ENCODE data around the gene UGGT1.

The UGGT1 gene, protein sequence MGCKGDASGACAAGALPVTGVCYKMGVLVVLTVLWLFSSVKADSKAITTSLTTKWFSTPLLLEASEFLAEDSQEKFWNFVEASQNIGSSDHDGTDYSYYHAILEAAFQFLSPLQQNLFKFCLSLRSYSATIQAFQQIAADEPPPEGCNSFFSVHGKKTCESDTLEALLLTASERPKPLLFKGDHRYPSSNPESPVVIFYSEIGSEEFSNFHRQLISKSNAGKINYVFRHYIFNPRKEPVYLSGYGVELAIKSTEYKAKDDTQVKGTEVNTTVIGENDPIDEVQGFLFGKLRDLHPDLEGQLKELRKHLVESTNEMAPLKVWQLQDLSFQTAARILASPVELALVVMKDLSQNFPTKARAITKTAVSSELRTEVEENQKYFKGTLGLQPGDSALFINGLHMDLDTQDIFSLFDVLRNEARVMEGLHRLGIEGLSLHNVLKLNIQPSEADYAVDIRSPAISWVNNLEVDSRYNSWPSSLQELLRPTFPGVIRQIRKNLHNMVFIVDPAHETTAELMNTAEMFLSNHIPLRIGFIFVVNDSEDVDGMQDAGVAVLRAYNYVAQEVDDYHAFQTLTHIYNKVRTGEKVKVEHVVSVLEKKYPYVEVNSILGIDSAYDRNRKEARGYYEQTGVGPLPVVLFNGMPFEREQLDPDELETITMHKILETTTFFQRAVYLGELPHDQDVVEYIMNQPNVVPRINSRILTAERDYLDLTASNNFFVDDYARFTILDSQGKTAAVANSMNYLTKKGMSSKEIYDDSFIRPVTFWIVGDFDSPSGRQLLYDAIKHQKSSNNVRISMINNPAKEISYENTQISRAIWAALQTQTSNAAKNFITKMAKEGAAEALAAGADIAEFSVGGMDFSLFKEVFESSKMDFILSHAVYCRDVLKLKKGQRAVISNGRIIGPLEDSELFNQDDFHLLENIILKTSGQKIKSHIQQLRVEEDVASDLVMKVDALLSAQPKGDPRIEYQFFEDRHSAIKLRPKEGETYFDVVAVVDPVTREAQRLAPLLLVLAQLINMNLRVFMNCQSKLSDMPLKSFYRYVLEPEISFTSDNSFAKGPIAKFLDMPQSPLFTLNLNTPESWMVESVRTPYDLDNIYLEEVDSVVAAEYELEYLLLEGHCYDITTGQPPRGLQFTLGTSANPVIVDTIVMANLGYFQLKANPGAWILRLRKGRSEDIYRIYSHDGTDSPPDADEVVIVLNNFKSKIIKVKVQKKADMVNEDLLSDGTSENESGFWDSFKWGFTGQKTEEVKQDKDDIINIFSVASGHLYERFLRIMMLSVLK (N-terminal part only)

DNA sequence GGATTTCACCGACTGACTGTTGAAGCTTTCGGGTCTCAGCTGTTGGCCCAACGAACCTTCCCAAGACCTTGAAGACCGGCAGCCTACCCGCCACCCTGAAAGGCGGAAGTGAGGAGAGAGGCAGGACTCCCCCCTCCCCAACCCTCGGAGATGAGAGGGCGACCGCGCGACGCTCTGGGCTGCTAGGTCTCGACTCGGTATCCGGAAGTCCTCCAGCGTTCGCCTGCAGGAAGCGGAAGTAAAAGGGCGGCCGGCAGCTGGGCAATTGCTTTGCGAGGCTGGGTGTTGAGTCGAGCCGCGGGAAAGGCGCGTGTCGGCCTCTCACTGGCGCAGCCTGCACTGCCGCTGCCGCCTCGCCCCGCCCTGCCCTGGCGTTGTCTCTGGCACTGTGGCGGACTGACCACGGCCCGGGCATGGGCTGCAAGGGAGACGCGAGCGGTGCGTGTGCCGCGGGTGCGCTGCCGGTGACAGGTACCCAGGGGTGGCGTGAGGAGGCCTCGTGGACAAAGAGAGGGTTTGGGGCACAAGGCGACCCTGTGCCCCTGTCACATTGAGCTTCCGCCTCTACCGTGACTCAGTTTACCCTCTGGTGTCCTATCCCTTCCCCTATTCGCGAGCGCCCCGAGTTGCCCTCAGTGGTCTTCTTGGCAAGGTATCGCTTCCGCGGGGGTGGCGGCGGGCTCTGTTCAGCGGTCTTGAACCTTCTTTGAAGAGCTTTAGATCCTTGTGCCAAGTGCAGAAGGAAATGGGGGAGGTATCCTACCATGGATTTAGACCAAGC lies at the start of gene UGGT1:
TSS of gene UGGT1 (plus strand) at position 256 of the 781 bp plus-strand sequence. CDS start at position 414, 158 bp downstream.
- DNase-seq (ENCODE audit: low read depth) = peak; percentile 98

DNA sequence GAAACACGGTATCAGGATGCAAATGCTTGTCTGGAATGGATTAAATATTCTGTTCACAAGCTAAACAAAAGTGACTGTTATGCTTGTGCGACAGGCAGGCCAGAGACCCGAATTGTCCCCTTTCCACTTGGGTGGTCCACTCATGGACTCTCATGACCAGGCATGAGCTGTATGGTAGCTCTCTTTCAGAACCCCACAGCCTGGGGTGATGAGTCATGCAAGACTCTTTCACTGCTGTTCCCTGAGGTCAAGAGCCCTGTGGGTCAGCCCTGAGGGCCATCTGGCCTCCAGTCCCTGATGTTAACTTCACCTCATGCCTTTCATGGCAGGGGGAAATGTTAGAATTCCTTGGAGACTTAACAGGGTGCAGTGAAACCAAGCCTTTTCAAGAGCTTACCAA lies 49.4 kb upstream of the UGGT1 start:
- no peak for DNase-seq (ENCODE audit: low read depth)

DNA sequence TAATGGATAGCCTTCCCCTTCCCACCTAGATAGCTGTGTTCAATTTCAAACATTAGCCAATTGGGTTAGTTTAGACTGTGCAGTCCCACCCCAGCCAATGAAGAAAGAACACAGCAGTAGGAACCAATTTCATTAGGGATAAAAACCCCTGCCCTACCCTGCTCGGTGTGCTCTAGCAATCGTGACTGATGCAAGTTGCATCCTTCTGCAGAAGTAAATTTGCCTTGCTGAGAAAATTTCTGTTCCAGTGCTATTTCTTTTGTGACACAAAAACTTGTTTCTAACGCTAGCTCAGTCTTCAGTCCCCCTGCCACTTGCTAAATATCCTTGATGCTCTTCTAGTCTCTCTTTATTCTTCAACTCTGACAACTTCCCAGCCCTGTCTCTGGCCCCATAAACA lies 48.0 kb upstream of the UGGT1 start:
- DNase-seq (ENCODE audit: low read depth) = no peak

DNA sequence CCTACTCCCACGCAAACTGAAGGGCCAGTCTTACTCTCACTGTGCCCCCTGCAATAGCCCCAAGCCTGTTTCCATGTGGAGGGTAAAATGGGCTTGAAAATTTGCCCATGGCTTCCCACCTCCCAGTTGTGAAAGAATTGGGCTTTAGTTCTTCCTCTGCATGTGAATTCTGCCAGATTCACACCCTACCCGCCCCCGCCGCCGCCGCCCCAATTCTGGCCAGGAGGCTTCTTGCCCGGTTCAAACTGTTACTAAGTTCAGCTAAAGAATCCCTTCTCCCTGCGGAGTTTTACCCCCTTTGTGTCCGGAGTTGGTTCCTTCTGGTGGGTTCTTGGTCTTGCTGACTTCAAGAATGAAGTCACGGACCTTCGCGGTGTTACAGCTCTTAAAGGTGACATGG lies 37.7 kb upstream of the UGGT1 start:
- DNase-seq (ENCODE audit: low read depth) = no peak

DNA sequence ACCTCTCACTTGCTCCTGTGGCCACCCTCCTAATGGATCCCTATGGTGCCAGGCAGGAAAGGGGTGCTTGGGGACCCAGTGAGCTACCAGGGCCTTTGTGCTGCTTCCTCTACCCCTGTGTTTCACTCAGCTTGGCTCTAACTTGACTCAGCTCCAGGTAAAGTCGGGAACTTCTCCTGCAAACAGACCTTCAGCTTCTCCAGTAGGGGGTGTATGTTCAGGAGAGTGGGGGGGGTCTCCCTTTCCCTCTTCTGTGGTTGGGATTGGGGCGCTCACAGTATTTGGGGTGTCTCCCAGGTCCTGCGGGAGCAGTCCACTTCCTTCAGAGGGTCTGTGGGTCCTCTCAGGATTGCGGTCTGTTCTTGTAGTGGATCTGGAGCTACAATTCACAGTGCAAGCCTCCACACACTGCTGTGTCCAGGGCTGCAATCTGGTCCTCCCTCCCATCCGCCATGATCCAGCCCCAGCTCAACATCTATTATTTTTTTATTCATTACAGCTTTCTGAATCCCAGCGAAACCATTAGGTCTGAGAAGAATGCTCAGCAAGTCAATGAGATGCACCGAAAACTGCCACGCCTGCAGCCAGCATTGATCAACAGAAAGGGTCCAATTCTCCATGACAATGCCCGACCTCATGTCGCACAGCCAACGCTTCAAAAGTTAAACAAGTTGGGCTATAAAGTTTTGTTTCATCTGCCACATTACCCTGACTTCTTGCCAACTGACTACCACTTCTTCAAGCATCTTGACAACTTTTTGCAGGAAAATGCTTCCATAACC lies 36.7 kb upstream of the UGGT1 start:
- DNase-seq (ENCODE audit: low read depth) = no peak

DNA sequence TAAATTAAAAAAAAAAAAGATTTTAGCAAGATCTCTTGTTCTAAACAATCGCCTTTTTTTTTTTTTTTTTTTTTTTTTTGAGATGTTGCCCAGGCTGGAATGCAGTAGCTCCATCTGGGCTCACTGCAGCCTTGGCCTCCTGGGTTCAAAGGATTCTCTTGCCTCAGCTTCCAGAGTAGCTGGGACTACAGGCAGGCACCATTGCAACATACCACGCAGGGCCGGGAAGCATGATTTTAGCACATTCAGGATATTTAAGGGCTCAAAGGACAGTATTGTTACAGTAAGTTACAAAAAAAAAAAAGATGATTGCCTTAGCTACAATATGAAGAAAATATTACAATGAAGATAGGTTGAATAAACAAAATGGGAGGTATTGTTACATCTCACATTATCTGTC lies 33.7 kb upstream of the UGGT1 start:
- DNase-seq (ENCODE audit: low read depth) = no peak

DNA sequence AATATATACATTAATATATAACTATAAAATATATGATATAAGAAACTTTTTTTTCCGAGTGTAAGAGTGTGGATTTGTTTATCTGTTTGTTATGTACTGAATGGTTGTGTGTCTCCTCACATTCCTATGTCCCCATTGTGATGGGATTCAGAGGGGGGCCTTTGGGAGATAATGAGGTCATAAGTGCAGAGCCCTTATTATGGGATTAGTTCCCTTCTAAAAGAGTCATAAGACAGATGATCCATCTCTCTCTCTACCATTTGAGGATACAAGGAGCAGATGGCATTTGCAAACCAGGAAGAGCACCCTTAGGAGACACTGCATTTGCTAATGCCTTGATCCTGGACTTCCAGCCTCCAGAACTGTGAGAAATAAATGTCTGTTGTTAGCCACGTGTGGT lies 32.9 kb upstream of the UGGT1 start:
- DNase-seq (ENCODE audit: low read depth) = no peak

DNA sequence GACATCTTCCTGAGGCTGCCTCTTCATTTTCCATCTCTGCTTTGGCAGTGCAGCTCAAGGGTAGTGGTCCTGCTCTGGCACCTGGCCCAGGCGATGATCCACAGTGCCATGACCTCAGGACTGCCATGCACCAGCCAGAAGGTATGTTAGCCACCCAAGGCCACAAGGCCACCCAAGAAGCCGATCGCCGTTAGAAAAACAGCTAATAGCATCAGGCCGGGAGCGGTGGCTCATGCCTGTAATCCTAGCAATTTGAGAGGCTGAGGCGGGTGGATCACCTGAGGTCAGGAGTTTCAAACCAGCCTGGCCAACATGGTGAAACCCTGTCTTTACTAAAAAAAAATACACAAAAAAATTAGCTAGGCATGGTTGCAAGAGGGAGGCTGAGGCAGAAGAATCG lies 28.4 kb upstream of the UGGT1 start:
- DNase-seq (ENCODE audit: low read depth) = no peak

DNA sequence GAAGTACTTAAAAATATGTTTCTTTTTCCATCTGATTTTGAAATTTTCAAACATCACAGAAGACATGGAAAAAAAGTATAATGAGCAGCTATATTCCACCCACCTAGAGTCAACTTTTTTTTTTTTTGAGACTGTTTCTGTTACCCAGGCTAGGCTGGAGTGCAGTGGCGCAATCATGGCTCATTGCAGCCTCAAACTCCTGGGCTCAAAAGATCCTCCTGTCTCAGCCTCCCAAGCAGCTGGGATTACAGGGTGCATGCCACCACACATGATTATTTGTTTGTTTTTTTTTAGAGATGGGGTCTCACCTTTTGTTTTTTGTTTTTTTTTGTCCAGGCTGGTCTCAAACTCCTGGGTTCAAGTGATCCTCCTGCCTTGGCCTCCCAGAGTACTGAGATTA lies 26.6 kb upstream of the UGGT1 start:
- DNase-seq (ENCODE audit: low read depth) = no peak

DNA sequence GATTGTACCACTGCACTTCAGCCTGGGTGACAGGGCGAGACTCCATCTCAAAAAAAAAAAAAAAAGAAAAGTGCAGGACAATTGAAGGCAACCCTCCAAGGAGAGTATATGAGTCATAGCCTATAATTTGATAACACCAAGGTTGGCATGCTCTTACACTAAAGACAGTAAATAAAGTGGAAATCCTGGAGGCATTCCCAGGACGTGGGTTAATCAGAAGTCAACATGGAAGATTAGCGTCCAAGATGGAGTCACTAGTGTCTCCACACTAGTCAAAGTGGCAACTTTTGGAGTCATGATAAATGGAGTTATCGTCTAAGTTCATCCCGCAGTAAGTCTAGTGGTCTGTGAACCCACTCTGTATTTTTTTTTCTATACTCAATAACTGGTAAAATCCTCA lies 21.2 kb upstream of the UGGT1 start:
- DNase-seq (ENCODE audit: low read depth) = peak; percentile 42

DNA sequence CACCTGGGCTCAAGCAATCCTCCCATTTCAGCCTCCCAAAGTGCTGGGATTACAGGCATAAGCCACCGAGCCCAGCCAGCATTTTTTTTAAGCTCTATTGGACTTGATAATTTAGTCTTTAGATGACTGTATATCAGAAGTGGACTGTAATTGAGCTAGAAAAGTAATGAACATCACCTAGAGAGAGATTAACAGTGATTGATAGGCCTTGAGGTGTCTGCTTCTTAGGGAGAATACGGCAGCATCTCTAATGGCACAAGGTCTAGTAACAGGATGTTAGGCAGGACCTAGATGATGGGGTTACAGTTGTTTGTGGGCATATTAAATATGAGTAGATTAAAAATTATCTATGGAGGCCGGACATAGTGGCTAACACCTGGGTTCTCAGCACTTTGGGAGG lies 17.7 kb upstream of the UGGT1 start:
- no peak for DNase-seq (ENCODE audit: low read depth)

DNA sequence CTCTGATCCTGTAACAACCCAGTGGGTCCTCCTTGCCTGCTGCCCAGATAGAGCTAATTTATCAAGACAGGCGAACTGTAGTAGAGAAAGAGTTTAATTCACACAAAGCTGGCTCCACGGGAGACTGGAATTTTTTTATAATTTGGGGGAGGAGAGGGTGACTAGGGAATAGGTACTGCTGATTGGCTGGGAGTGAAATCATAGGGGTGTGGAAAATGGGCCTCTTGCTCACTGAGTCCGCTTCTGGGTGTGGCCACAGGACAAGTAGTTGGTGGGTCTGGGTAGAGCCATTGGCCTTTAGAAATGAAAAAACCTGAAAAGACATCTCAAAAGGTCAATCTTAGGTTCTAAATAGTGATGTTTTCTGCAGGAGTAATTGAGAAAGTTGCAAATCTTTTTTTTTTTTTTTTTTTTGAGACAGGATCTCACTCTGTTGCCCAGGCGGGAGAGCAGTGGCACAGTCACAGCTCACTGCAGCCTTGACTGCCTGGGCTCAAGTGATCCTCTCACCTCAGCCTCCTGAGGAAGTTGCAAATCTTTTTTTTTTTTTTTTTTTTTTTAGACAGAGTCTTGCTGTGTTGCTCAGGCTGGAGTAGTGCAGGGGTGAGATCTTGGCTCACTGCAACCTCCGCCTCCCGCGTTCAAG lies 14.4 kb upstream of the UGGT1 start:
- DNase-seq (ENCODE audit: low read depth) = no peak

DNA sequence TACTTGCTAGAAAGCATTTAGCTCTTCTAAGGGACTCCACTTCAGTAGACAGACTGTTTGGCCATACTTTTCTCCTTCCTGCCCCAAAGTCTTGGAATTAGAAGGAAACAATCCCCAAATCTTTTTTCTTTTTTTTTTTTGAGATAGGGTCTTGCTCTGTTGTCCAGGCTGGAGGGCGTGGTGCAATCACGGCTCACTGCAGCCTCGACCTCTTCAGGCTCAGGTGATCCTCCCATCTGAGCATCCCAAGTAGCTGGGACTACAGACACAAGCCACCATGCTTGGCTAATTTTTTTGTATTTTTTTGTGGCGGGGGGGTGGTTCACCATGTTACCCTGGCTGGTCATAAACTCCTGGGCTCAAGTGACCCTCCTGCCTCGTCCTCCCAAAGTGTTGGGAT lies 6.2 kb upstream of the UGGT1 start:
- no peak for DNase-seq (ENCODE audit: low read depth)

DNA sequence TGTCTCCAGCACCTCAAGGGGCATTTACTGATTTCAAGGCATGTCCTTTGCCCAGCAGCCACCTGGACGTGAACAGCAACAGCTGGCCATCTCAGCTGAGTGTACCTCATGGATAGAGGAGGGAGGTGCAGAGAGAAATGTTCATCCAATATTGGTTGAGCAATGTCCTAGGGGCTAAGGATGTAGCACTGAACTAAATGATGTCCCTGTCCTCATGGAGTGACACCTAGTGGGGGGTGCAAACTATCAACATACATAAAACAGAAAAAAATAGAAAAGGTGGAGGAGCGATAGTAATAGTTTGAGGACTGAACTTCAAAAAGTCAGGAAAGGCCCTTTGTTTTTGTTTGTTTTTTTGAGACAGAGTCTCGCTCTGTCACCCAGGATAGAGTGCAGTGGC lies 4.8 kb upstream of the UGGT1 start:
- DNase-seq (ENCODE audit: low read depth) = no peak

DNA sequence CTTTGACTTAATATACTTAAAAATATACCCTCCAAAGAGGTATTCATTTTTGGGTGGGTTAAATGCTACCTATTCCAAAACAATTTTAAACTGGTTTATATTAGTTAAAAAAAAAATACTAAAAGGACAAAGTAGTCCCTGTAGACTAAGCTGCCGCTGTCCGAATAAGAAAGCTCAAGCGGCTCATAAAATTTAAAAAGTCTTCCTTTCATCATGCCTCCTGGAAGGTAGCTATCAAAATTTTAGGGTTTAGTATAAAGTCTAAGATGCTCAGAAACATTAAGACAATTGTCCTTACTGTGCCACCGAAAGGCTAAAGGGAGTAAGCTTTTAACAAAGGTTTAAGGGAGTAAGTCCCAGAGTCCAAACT lies 440 bp upstream of the UGGT1 start:
- DNase-seq (ENCODE audit: low read depth) = no peak

DNA sequence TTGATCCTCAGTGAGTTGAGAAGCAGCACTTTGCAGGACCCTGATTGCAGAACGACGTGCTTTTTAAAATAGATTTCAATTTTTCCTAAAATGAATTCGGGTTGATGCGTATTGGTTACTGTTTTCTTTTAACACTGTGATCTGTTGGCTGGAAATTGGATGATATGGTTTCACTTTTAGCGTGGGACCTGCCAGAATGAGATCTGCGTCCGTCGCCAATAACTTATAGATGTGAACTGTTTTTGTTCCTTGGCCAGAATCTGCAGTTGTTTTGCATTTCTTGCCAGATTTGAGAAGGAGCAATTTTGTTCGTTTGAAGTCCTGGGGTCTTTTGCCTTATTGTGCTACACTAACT lies 703 bp downstream of the UGGT1 start:
- DNase-seq (ENCODE audit: low read depth) = peak; percentile 45

DNA sequence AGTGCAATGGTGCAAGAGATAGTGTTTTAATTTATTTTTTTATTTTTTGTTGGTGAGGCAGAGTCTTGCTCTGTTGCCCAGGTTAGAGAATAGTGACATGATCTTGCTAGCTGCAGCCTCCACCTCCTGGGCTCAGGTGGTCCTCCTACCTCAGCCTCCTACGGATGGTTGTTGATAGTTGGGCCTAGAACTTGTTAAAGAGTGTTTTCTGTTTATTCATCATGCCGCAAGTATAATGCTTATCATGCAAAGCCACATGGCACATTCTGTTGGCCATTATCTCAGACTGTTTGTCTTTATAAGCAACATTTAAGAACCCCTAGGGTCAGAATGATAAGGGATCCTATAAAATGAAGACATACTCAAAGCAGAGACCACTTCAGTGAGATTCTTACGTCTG lies 1.7 kb downstream of the UGGT1 start:
- DNase-seq (ENCODE audit: low read depth) = no peak

DNA sequence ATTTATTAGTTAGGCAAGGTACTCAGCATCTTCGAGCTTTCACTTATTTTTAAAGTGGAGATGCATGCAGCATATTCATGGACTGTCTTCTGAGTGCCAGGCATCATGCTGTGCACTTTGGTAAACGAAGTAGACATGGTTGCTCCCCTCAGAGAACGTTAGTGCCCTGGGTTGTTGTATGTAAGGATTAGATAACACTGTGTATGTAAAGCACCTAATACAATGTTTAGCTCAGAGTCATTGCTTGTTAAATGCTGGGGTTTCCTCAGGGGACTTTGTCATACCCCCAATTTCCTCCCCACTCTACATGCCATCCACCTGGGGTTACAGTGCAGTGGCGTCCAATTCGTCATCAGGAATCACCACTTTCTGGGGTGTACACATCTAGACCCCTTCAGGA lies 2.8 kb downstream of the UGGT1 start:
- no peak for DNase-seq (ENCODE audit: low read depth)

DNA sequence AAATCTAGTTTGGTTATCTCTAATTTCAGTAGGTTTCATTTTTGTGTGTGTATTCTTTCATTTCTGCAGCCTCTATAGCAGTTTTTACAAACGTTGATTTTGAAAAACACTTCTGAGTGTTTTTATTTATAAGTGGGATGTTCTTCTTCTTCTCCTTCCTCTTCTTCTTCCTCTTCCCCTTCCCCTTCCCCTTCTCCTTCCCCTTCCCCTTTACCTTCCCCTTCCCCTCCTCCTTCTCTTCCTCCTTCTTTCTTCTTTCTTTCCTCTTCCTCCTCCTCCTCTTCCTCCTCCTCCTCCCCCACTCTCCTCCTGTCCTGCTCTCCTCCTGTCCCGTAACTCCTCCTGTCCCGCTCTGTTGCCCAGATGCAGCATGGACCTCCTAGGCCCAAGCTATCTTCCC lies 4.2 kb downstream of the UGGT1 start:
- no peak for DNase-seq (ENCODE audit: low read depth)

DNA sequence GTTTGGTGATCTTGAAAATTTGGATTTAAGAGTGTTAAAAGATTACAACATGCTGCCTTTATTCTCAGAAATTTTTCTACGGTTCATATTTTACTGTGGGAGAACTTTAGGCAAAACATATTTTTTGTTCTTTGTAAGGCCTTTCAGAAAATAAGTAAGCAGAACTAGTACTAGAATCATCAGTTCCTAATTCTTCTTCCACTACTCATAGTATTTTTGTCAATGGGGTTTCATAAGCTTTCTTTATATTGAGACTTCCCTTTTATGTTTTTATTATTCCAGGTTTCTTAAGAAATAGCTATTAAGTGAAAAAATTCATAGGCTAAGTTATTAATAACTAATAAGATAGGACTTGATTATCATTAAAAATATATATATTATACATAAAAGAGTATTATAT lies 12.4 kb downstream of the UGGT1 start:
- DNase-seq (ENCODE audit: low read depth) = no peak

DNA sequence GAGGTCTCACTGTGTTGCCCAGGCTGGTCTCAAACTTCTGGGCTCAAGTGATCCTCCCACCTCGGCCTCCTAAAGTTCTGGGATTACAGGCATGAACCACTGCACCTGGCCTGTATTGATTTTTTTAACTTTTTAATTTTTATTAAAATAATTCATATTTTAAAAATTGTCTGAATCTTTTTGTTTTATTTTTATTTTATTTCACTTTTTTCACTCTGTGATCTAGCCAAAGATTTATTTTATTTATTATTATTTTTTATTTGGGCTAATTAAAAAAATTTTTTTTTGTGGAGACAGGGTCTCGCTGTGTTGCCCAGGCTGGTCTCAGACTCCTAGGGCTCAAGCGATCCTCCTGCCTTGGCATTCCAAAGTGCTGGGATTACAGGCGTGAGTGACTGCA lies 14.1 kb downstream of the UGGT1 start:
- no peak for DNase-seq (ENCODE audit: low read depth)

Data from EH (cell line).